NT2/D1 (cell line): ENCODE measurements around the gene RPUSD1.

Source experiments
- SUZ12 ChIP-seq: IDR thresholded peaks from 2 replicates; pipeline ENCODE4 v1.6.1; 2011; ENCODE audit not compliant: insufficient read length, insufficient read depth; ENCODE audit errors: extremely low read depth
- YY1 ChIP-seq: IDR thresholded peaks from 2 replicates; pipeline ENCODE4 v1.6.1; 2011; ENCODE audit not compliant: insufficient read length, insufficient read depth

- TF ChIP-seq YY1 = no peak
- TF ChIP-seq SUZ12 = no peak
These were observed 6.7 kb downstream of the RPUSD1 start for GRCh38 chr16:781346-782010.
